ENCODE data around the gene HDLBP. TPM values are rescaled to one million over a fixed set of nuclear protein-coding genes. Genes with fewer than 3 reads are reported as not detected.
"Not testable (repeated sequence)": the region's sequence is repeated elsewhere in the genome, so short reads cannot be mapped to it uniquely, and the experiment has no call there.

Gene HDLBP
- total RNA-seq, 1 donor from 2014 or later: 420 TPM

GRCh38 chr2:241207641-241208040 is 107.8 kb downstream of the HDLBP start:
- DNase-seq: no peak
- intact Hi-C loops (cut with micrococcal nuclease): no loop called here
- no peak for ATAC-seq

DNA sequence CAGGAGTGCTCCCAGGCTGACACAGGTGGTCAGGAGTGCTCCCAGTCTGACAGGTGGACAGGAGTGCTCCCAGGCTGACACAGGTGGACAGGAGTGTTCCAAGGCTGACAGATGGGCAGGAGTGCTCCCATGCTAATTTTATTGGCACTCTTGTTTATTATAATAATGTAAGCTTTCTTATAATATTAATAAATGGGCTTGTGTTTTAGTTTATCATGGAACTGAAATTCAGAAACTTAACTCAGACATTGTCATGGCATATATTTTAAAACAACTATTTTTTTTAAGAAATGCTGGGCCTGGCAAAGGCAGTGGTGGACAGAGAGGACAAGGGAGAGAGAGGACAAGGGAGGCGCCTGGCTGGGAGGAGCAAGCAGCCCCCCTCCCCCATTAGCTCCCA is 108.3 kb downstream of the HDLBP start:
- no peak for DNase-seq
- intact Hi-C loops (cut with micrococcal nuclease): no loop called here
- no peak for ATAC-seq

DNA sequence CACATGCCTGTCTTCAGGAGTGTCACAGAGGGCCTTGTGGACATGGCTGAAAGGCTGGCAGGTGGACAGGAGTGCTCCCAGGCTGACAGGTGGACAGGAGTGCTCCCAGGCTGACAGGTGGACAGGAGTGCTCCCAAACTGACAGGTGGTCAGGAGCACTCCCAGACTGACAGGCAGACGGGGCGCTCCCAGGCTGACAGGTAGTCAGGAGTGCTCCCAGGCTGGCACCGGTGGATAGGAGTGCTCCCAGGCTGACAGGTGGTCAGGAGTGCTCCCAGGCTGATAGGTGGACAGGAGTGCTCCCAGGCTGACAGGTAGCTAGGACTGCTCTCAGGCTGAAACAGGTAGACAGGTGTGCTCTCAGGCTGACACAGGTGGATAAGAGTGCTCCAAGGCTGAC is 110.4 kb downstream of the HDLBP start:
- intact Hi-C loops (cut with micrococcal nuclease): no loop called here
- ATAC-seq (no peak), DNase-seq (no peak)

DNA sequence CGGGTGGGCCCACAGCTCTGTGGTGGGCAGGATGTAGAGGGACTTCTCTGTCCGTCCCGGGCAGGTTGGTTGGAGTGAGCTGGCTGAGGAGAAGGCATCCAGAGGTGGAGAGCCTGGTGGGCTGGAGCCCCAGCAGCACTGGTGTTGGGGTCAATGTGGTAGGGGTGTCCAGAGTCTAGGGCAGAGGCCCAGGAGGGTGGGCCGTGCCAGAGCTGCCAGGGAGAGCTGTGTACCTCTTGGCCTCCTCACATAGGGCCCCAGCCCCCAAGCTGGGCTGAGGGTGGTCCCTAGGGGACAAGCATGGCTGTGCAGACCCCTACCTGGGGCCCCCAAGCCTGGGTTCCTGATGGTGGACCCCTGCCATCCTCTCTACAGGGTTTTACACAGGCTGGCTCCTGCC is 111.0 kb downstream of the HDLBP start:
- ATAC-seq: no peak
- intact Hi-C loops (cut with micrococcal nuclease): no loop called here
- DNase-seq: no peak

DNA sequence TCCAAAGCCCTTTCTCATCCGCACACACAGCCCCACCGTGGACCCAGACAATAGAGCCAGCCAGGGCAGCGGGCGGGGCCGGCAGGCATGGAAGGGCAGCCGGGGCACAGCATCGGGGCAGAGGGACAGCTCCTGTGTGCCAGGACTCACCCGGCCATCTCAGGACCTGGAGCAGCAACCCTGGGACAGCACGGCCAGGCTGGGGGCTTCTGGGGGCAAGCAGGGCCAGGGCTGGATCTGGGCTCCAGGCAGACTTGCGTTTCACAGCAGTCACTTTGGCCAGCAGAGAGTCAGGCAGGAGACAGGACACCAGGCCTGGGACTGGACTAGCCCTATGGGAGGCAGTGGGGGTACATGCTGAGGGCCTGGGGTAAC is 111.5 kb downstream of the HDLBP start:
- no peak for ATAC-seq

GRCh38 chr2:241203218-241204009 is 112.1 kb downstream of the HDLBP start:
- intact Hi-C loops (cut with micrococcal nuclease): no loop called here

More for the DNA sequence above, 111.5 kb downstream of the HDLBP start:
- intact Hi-C loops (cut with micrococcal nuclease): no loop called here
- DNase-seq: no peak

DNA sequence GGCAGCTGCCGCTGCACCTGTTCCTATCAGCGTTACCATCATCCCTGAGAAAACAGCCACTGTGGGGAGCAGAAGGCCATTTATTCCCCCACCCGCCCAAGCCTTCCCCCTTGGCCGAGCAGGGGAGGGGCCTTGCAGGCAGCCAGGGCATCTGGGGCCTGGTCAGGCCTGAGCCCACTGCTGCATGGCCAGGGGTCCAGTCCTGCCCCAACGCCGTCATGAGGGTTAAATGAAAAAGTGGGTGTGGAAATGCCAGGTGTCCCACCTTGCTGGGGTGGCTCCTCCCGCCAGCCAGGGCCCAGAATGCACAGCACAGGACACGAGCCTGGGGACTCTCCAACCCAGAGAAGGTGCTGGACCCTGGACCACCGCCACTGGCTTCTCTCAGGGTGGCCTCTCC is 112.8 kb downstream of the HDLBP start:
- DNase-seq (no peak), ATAC-seq (no peak)
- intact Hi-C loops (cut with micrococcal nuclease): no loop called here

More at GRCh38 chr2:241203218-241204009, 112.1 kb downstream of the HDLBP start:
- ATAC-seq: no peak
- no peak for DNase-seq

DNA sequence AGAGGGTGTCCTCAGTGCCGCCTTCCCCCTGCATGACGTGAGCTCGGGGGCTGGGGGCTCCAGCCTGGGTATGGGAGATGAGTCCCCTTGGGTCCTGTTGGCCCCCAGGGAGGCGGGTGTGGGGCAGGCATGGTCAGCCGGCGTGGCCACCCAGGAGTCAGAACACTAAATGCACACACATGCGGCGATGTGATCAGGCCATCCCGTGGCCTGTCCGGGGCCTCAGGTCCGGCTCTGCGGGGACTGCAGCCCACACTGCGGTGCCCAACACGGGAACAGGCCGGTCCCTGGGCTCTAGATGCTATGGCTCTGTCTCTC is 113.2 kb downstream of the HDLBP start:
- DNase-seq (no peak), ATAC-seq (no peak)
- intact Hi-C loops (cut with micrococcal nuclease): no loop called here

DNA sequence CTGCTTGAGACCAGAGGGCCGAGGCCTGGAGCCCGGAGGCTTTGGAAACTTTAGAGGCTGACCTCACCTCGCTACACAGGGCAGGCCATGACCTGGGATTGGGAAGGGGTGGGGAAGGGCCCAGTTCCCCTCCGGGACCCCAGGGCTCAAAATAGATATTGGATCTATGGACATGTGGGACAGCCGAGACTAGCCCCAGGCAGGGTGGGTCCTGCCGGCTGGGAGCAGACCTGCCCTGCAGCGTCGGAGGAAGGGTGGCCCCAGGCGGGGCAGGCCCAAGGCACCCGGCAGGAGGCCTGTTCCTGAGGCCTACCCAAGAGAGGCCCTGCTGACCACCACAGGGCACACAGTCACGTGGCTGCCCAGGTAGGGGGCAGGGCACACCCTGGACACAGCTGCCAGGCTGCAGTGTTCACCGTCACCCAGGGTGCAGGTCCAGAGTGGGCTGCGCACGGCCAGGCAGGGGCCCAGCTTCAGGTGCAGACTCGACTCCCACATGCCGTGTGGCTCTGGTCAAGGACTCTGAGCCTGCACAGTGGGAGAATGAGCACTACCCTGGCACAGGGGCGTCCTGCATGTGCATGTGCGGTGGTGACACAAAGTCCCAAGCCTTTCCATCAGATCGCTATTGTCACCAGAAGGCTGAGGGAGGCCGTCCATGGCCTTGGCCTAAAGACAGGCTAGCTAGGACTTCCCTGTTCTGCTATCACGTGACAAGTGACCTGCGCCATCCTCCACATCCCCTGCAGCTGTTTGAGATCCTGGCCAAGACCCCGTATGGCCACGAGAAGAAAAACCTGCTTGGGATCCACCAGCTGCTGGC is 113.8 kb downstream of the HDLBP start:
- ATAC-seq (no peak), DNase-seq (no peak)
- intact Hi-C loops (cut with micrococcal nuclease): no loop called here

DNA sequence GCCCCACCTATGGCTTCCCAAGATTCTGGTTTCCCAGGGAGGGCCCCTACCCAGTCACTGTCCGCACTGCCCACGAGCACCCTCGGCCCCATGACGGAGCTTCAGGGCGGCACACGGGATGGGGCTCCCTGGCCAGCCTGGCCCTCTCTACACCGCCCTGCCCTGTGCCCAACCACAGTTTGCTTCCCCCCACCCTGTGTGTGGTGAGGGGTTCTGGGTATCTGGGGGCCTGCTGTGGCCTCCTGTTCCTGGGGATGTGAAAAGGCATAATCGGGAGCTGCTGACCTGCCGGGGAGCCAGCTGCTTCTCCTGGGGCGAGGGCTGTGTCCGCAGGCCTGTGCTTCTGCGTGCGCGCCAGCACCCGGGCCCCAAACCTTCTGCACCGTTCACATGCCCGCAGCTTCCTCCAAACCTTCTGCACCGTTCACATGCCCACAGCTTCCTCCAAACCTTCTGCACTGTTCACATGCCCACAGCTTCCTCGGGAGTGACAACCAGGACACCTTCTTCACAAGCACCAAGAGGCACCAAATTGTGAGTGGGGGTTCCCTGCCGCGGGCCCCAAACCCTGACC is 114.6 kb downstream of the HDLBP start:
- intact Hi-C loops (cut with micrococcal nuclease): no loop called here
- no peak for DNase-seq
- no peak for ATAC-seq

DNA sequence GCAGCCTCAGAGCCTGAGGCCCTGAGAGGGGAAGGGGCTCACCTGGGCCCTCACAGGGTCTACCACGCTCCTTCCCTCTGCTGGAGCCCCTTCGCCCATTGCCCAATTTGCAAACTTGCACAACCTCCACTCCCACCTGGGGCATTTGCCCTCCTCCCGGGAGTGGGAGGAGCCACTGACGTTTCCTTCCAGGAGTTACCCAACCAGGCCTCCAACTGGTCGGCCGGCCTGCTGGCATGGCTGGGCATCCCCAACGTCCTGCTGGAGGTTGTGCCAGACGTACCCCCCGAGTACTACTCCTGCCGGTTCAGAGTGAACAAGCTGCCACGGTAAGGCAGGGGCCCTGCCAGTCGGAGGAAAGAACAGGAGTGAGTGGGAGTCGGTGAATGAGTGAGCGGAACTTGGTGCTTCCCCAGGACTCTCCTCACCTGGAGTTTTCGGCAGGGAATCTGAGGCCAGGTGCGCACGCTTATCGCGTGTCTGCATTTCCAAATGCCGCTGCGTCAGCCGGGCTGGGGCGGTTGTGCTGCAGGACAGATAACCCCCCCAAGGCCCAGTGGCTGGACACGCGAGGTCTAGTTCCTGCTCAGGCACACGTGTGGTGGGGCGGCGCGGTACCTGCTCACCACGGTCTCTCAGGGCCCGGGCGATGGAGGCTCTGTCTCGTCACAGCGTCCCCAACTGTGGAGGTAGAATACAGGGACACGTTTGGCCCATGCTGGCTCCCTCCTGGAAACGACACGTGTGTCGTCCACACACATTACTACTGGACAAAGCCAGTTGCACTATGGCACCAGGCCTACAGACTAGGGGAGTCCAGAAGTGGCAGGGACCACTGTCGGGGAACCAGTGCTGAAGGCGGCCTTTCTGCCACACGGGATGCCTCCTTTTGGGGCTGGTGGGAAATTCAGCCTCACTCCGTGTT is 115.3 kb downstream of the HDLBP start:
- DNase-seq (no peak), ATAC-seq (no peak)
- intact Hi-C loops (cut with micrococcal nuclease): no loop called here

GRCh38 chr2:241199286-241199685 is 116.2 kb downstream of the HDLBP start:
- ATAC-seq: no peak
- intact Hi-C loops (cut with micrococcal nuclease): no loop called here
- no peak for DNase-seq

DNA sequence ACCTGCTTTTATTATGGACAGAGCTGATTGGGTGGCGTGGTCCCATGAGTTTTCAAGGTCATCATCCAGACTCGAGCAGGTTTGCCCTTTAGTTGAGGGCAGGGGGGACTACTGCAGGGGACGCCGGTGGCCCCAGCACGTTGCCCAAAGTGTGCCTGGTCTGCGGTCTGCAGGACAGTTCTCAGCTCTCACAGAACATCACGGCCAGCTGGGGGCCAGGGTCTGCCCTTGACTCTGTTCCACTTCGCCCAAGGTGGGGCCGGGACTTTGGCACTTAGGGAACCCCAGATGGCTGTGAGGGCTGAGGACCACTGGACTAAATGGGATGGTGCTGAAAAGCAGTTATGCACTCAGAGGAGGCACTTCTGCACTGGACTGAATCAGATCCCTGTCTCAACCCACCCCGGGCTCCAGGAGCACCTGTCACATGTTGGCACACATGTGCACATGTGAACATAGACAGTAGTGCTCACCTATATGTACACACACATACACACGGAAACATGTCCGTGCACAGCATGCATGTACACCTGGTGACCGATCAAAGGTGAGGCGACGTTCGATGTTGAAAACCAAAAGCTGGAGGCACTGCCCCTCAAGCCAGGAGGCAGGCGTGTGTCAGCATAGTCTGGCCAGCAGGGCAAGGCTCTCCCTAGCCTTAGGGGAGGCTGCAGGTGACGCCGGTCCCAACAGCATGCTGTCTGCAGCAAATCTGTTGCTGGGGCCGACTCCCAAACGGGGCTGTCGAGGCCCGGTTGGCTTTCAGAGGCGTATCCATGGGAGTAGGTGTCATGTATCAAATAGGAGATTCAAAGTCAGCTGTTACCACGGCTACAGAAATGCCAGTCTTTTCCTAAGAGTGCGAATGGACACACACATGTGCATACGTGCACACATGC is 116.8 kb downstream of the HDLBP start:
- intact Hi-C loops (cut with micrococcal nuclease): no loop called here
- no peak for DNase-seq

GRCh38 chr2:241197947-241198346 is 117.5 kb downstream of the HDLBP start:
- intact Hi-C loops (cut with micrococcal nuclease): no loop called here
- ATAC-seq (no peak), DNase-seq (no peak)

More for the DNA sequence above, 116.8 kb downstream of the HDLBP start:
- no peak for ATAC-seq

DNA sequence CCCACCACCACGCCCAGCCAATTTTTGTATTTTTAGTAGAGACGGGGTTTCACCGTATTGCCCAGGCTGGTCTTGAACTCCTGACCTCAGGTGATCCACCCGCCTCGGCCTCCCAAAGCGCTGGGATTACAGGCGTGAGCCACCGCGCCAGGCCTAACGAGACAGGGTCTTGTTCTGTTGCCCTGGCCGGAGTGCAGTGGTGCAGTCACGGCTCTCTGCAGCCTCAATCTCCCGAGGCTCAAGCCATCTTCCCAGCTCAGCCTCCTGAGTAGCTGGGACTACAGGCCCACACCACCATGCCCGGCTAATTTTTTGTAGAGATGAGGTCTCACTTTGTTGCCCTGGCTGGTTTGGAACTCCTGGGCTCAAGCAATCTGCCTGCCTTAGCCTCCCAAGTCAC is 118.2 kb downstream of the HDLBP start:
- ATAC-seq; intact Hi-C loops (cut with micrococcal nuclease); DNase-seq: not testable (repeated sequence)

GRCh38 chr2:241195506-241196130 is 119.9 kb downstream of the HDLBP start:
- no peak for ATAC-seq
- intact Hi-C loops (cut with micrococcal nuclease): no loop called here
- no peak for DNase-seq

GRCh38 chr2:241194811-241195210 is 120.7 kb downstream of the HDLBP start:
- ATAC-seq (no peak), DNase-seq (no peak)
- intact Hi-C loops (cut with micrococcal nuclease): no loop called here

DNA sequence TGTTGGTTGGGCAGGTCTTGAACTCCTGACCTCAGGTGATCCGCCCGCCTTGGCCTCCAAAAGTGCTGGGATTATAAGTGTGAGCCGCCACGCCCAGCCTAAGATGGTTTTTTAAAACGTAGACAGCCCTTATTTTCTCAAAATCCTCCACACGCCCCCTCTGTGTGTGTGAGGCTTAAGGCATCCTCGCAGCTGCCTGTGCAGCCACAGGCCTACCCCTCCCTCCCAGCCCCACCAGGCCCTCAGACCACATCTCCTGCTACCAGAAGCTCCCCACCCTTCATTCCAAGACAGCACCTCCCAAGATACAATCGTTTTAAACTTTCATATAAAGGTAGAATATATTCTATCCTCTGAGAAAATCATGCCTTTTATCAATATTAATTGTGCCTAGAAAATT is 122.2 kb downstream of the HDLBP start:
- no peak for DNase-seq
- intact Hi-C loops (cut with micrococcal nuclease): no loop called here
- no peak for ATAC-seq
